Neutrophil (primary cell): ENCODE results near the gene UBASH3B.

Source experiments
- H3K27ac ChIP-seq: fragments of 200-600 bp; sonication (generic); 2 replicates; pipeline ENCODE4 v1.5.1; 2016; ENCODE audit warnings: mild to moderate bottlenecking, moderate library complexity
- H3K27me3 ChIP-seq: fragments of 200-600 bp; sonication (generic); 2 replicates; pipeline ENCODE4 v1.6.0; 2016; ENCODE audit warnings: mild to moderate bottlenecking
- H3K36me3 ChIP-seq: fragments of 200-600 bp; sonication (generic); 2 replicates; pipeline ENCODE4 v1.5.1; 2017
- H3K4me1 ChIP-seq, 2 experiments: fragments of 200-600 bp in 1 of 2; sonication (generic) in 1 of 2; 1 replicate in 1 of 2; 2 replicates in 1 of 2; pipeline versions ENCODE4 v1.5.1 to v1.6.1; 2013 to 2016; ENCODE audit warnings: low read depth in 1 of 2, low read length in 1 of 2, mild to moderate bottlenecking in 1 of 2, moderate library complexity in 1 of 2; ENCODE audit not compliant: control insufficient read depth in 1 of 2, insufficient read depth in 1 of 2
- H3K4me3 ChIP-seq, 2 experiments: fragments of 200-600 bp in 1 of 2; sonication (generic) in 1 of 2; 1 replicate in 1 of 2; 2 replicates in 1 of 2; pipeline ENCODE4 v1.5.1; 2013 to 2016; ENCODE audit warnings: low read depth in 1 of 2, low read length in 1 of 2, mild to moderate bottlenecking in 1 of 2, moderate library complexity in 1 of 2
- H3K9me3 ChIP-seq: fragments of 200-600 bp; sonication (generic); 2 replicates; pipeline ENCODE4 v1.5.1; 2016
- TF ChIP-seq, protein P1 (sequence below): fragments of 200-600 bp; sonication (generic); IDR thresholded peaks from 2 replicates; pipeline ENCODE4 v1.5.1; 2016; ENCODE audit warnings: antibody characterized with exemption

UBASH3B gene

GRCh38 chr11:122749005-122749687 lies 93.6 kb downstream of the UBASH3B start:
- Histone ChIP-seq H3K27me3 (no peaks in the 10 kb centered on the region), H3K9me3 (no peaks in the 10 kb centered on the region), H3K4me3 (no peak overlapping the region), H3K4me1 (peaks cover 9 to 12% of the 10 kb centered on the region in 2 experiments), H3K27ac (peak overlapping the region; percentile 5), H3K36me3 (no peaks in the 10 kb centered on the region)
- TF ChIP-seq, protein P1, sequence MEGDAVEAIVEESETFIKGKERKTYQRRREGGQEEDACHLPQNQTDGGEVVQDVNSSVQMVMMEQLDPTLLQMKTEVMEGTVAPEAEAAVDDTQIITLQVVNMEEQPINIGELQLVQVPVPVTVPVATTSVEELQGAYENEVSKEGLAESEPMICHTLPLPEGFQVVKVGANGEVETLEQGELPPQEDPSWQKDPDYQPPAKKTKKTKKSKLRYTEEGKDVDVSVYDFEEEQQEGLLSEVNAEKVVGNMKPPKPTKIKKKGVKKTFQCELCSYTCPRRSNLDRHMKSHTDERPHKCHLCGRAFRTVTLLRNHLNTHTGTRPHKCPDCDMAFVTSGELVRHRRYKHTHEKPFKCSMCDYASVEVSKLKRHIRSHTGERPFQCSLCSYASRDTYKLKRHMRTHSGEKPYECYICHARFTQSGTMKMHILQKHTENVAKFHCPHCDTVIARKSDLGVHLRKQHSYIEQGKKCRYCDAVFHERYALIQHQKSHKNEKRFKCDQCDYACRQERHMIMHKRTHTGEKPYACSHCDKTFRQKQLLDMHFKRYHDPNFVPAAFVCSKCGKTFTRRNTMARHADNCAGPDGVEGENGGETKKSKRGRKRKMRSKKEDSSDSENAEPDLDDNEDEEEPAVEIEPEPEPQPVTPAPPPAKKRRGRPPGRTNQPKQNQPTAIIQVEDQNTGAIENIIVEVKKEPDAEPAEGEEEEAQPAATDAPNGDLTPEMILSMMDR, result no peak

GRCh38 chr11:122750049-122750448 lies 94.5 kb downstream of the UBASH3B start:
- Histone ChIP-seq H3K36me3 (no peaks in the 10 kb centered on the region), H3K4me3 (no peak overlapping the region), H3K4me1 (peaks cover under 1 to 11% of the 10 kb centered on the region in 2 experiments), H3K9me3 (no peaks in the 10 kb centered on the region), H3K27me3 (no peaks in the 10 kb centered on the region), H3K27ac (no peak overlapping the region)
- TF ChIP-seq, protein P1, result no peak

GRCh38 chr11:122751292-122752070 lies 96.0 kb downstream of the UBASH3B start:
- Histone ChIP-seq H3K4me3 (no peak overlapping the region), H3K36me3 (no peaks in the 10 kb centered on the region), H3K27ac (no peak overlapping the region), H3K4me1 (peaks cover 14 to 20% of the 10 kb centered on the region in 2 experiments), H3K9me3 (no peaks in the 10 kb centered on the region), H3K27me3 (no peaks in the 10 kb centered on the region)
- TF ChIP-seq, protein P1, result no peak

DNA sequence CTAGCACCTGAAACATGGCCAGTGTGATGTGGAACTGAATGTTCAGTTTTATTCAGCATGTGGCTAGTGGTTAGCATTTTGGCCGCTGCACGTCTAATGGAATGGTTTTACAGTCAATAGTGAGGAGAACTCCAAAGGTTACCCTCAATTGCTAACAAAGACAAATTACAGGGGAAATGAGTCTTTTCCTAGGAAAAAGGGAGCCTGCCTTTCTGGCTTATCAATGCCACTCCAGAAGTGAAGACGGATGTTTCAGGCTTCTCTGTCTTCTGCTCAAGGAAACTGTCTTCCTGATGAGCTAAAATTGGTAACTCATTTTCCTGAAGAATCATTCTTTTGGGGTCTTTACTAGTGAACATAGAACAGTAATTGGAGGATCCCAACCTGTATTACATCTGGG lies 98.5 kb downstream of the UBASH3B start:
- TF ChIP-seq, protein P1, result no peak

GRCh38 chr11:122754553-122755322 lies 99.2 kb downstream of the UBASH3B start:
- no peaks in the 10 kb centered on the region for H3K27me3 ChIP-seq
- no peaks in the 10 kb centered on the region for H3K36me3 ChIP-seq
- TF ChIP-seq, protein P1, result no peak
- H3K4me3 ChIP-seq, result no peak overlapping the region
- H3K9me3 ChIP-seq, result no peaks in the 10 kb centered on the region
- H3K4me1 ChIP-seq, result peaks cover 25 to 30% of the 10 kb centered on the region in 2 experiments
- peak overlapping the region; percentile 85 for H3K27ac ChIP-seq

More for the DNA sequence above, 98.5 kb downstream of the UBASH3B start:
- H3K36me3 ChIP-seq, result no peaks in the 10 kb centered on the region
- H3K4me3 ChIP-seq, result no peak overlapping the region
- peak overlapping the region; percentile 85 for H3K27ac ChIP-seq
- H3K27me3 ChIP-seq, result no peaks in the 10 kb centered on the region
- H3K9me3 ChIP-seq, result no peaks in the 10 kb centered on the region
- peaks cover 25 to 30% of the 10 kb centered on the region in 2 experiments for H3K4me1 ChIP-seq
